ENCODE results near the gene BAIAP3.

DNA sequence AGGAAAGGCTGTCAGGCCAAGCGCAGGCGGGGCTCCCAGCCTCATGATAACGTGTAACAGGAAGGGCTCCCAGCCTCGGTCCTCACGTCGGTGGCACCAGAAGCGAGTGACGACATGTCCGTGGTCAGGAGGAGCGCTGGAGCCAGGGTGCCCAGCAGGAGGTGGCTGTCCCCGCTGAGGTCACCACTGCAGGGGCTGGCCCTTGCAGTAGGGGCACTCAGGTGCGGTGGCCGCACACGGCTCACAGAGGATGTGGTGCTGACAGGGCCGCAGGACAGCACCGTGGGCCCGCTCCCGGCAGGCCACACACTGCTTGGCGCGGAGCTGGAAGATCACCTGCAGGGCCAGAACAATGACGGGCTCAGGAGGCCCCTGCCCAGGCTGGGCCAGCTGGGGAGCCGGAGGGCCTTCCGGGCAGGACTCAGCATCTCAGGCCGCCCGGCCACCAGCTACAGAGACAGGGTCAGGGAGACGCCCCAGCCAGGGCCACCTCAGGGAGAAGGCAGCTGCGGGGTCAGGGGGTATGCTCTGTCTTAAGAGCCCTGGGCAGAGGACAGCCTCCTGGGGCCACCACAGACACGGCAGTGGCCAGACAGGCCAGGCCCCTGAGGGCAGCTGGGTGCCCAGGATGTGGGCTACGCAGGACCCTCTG, 32.7 kb downstream of the BAIAP3 start:
- TF ChIP-seq, protein P1, sequence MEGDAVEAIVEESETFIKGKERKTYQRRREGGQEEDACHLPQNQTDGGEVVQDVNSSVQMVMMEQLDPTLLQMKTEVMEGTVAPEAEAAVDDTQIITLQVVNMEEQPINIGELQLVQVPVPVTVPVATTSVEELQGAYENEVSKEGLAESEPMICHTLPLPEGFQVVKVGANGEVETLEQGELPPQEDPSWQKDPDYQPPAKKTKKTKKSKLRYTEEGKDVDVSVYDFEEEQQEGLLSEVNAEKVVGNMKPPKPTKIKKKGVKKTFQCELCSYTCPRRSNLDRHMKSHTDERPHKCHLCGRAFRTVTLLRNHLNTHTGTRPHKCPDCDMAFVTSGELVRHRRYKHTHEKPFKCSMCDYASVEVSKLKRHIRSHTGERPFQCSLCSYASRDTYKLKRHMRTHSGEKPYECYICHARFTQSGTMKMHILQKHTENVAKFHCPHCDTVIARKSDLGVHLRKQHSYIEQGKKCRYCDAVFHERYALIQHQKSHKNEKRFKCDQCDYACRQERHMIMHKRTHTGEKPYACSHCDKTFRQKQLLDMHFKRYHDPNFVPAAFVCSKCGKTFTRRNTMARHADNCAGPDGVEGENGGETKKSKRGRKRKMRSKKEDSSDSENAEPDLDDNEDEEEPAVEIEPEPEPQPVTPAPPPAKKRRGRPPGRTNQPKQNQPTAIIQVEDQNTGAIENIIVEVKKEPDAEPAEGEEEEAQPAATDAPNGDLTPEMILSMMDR (conservative IDR thresholded peaks at IDR 0.05; ENCODE audit: low read length), result no peak
- no peak for TF ChIP-seq EZH2phosphoT487 (IDR thresholded peaks at IDR 0.05; ENCODE audit: borderline replicate concordance, low read depth, low read length)

Measured in OCI-LY7 (cell line).